Raji (cell line): ENCODE results near the gene BTBD10.

Experiments used
- POLR2A ChIP-seq: IDR thresholded peaks from 2 replicates; pipeline ENCODE4 v1.6.1; 2011; ENCODE audit warnings: low read depth, low read length, control low read depth; ENCODE audit not compliant: insufficient read depth

The BTBD10 gene

DNA sequence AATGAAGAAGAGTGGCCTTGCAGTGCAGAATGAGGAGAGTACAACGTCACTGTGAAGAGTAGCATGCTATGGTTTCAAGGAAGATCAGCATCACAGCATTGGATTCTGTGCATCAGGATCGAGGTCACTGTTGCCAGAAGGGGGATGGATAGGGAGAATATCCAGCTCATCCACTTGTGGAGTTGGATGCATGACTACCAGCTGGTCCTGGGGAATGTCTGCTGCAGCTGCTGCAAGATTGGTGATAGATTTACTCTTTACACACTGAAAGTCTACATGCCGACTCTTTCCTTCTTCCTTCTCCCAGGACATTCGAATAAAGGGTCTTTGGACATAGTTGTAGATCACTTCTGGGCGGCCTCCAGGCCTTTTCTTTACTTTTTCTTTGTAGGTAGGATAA, 74.3 kb downstream of the BTBD10 start:
- no peak for TF ChIP-seq POLR2A

DNA sequence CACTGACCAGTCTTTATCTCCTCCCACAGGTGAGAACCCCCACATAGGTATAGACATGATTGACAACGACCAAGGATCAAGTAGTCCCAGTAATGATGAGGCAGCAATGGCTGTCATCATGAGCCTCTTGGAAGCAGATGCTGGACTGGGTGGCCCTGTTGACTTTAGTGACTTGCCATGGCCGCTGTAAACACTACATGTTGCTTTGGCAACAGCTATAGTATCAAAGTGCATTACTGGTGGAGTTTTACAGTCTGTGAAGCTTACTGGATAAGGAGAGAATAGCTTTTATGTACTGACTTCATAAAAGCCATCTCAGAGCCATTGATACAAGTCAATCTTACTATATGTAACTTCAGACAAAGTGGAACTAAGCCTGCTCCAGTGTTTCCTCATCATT, 76.5 kb downstream of the BTBD10 start:
- TF ChIP-seq POLR2A = no peak

DNA sequence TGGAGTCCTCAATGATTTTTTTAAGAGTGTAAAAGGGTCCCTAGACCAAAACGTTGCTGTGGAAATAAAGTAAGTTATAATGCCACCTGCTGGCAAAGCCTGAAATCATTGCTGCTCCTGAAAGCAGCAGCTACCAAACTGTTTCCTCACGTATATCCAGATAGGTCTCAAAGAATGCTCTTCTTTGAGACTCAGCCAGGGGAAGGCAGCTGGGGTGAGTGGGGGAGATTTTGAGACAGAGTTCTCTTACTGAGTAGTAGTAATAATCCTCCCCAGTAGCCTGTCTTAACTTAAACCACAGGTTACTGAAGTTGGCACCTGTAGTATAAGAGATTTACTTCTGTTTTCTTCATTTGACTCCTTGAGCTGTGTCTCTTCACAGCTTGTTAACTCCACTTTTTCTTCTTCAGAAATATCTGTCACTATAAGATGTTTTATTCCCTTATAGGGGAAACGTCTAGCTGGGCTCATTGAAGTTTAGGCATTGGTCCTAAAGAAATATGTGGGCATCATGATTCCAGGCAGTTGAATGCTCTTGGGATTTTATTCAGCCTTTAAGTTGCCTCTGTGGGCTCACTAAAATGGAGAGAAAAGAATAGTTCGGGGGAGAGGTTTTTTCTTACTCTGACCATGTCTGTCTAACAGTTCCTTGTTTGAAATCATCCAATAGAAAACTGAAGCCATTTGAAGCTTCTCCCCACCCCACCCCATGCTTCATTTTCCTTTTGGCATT, 77.9 kb downstream of the BTBD10 start:
- no peak for TF ChIP-seq POLR2A

DNA sequence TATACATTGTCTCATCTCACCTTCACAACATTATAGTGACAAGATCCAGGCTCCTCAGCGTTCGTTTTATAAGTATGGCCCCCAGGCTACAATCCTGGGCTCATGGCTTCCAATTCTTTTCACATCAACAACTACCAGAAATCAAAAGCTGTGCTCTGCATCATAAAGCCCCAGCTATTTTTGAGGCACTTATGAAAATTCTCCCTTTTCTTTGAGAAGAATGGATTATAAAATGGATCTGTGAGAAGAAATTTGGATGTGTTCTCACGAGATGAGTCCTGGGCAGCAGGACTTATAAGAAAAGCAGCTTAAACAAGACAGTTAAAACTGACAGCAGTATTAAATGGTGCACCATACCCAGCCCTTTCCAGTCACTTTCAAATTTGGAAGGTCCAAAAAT, 80.3 kb downstream of the BTBD10 start:
- no peak for TF ChIP-seq POLR2A

DNA sequence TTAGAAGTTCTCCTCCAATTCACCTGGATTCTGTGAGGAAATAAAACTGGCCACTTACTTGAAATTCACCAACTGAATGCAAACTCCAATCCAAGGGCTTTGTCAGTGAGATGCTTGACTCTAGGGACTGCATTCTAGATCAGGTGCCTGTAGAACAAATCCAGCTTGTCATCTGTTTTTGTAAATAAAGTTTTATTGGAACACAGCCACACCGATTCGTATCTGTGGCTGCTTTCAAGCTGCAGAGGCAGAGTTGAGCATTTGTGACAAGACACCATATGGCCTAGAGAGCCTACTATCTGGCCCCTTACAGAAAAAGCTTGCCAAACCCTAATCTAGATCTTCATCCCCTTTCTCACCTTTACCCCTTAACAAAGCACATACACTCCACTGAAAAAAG, 82.3 kb downstream of the BTBD10 start:
- no peak for TF ChIP-seq POLR2A

DNA sequence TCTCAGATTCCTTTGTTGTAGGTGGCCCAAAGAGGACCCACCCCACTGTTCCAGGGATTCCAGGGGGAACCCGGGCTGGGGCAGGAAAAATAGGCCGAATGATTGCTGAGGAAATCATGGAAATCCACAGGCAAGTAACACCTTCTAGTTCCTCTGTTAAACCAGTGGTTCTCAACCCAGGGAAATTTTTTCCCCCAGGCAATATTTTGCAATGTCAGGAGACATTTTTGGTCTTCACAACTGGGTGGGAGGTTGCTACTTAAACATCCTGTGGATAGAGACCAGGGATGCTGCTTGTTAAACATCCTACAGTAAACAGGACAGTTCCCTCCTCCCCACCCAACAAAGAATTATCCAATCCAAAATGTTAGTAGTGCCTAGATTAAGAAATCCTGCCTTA, 84.7 kb downstream of the BTBD10 start:
- TF ChIP-seq POLR2A = no peak

DNA sequence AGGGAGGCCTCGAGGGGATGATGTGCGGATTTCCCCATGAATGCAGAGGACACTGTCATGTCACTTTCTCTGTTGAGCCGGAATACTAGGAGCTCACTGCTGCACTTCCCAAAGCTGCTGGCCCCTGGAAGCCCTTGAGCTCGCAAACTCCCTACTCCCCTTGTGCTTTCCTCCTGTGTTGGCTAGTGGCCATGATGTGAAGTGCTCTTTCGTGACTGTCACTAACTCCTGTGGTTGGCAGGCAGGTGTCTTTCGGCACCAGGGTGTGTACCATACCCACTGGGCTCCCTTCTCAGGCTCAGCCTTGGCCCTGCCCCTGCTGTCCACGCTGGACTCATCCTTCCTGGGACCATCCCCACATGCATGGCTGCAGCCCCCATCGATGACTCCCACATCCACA, 86.2 kb downstream of the BTBD10 start:
- TF ChIP-seq POLR2A = no peak

DNA sequence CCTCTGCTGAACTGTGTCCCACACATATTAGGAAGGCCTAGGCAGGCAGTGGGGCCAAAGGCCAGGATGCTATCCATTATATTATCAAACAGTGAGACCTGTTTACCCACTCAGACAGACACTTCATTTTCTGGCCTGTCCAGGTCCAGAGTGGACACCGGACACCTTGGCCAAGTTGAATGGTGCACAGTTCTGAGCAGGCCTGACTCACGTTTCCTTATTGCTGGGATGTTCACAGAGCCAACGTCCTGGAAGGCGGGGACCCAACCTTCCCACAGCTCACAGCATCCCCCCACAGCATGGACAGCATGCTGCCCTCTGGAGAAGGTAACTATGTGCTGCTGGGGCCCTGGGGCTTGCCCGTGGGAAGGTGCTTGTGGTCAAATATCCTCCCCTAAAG, 86.6 kb downstream of the BTBD10 start:
- TF ChIP-seq POLR2A = no peak

DNA sequence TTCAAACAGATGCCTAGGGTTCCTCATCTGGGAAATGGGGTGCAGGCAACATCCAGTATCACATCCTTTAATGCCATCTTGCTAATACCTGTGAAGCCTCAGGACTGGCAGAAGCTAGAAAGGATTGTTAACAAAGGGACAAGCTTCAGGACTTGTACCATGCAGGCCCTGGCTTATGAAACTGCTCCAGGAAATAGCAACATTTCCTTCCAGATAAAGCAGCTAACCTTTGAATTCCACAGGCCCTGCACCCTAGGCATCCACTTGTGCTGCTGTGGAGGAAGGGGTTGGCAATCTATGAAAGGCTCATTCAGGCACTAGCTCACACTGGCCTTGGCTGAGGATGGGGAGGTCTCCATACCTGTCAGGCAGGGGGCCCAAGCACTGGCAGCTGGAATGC, 87.2 kb downstream of the BTBD10 start:
- TF ChIP-seq POLR2A = no peak

DNA sequence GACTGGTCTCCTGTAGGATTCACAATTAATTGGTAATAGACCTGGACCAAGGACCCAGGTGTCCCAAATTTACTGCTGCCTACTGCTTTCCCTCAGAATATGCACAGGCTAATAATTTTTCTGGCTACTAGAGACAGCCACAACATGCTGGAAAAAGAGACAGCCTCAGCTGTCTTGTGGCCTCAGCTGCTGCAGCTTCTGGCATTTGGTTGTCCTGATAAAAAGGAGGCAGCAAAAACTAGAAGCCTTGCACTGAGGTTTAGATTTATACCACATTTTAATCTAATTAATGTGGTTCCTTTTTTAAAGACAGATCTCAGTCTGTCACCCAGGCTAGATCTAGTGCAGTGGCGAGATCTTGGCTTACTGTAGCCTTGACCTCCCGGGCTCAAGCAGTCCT, 89.8 kb downstream of the BTBD10 start:
- no peak for TF ChIP-seq POLR2A

DNA sequence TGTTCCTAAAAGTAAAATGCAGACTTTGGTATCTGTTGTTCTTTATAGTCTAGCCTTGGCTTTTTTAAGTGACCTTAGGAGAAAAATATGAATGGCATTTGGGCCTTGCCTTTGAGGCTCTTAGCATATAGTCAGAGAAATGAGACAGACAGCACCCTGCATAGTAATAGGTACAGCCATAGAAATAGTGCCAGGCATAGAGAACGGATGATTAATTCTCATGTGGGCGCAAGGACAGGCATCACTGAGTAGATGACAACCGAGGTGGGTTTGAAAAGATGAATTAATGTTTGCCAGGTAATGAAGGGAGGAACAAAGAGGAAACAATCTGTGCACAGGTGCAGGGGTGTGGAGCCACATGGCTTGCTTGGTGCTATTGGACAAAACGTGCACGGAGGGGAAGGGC, 95.0 kb downstream of the BTBD10 start:
- no peak for TF ChIP-seq POLR2A

DNA sequence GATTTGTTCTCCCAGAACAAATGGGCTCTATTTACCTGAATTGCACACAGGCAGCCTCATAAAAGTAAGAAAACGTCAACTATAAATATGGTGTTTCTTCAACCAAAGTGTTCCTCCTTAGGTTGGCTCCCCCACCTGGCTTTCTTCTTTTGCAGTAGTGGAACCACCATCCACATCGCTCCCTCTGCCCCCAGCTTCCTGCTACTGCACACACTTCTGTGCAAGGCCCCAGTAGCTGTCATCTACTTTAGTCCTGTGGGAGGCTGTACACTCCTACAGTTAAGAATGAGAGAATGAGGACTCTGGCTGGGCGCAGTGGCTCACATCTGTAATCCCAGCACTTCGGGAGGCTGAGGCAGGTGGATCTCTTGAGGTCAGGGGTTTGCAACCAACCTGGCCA, 95.9 kb downstream of the BTBD10 start:
- TF ChIP-seq POLR2A = no peak

DNA sequence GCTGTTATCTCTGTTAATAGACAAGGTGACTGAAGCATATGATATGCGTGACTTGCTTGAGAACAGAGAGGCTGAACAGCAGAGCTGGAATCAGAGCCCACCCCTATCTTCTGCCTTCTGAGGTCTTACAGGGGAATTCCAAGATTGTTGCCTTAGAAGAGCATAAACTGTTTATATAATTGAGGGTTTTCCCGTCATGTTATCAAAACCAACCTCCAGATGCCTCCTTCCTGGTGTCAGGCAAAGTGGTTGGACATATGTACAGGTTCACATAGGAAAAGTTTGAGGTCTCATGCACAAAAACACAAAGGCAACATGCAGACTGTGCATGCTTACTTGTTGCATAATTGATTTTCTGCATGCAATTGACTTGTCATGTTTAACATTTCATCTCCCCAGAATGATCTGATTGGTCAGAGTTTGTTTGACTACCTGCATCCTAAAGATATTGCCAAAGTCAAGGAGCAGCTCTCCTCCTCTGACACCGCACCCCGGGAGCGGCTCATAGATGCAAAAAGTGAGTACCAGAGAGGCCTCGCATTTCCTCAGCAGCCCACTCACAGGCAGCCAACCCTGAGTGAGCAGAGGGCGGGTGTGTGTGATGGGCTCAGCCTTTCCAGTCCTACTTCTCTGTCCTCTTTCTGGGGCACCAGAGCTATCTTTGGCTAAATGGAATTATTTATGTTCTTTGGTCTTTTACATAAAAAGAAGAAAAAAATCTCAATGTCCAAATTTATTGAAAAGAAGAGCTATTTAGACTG, 96.6 kb downstream of the BTBD10 start:
- TF ChIP-seq POLR2A = no peak

DNA sequence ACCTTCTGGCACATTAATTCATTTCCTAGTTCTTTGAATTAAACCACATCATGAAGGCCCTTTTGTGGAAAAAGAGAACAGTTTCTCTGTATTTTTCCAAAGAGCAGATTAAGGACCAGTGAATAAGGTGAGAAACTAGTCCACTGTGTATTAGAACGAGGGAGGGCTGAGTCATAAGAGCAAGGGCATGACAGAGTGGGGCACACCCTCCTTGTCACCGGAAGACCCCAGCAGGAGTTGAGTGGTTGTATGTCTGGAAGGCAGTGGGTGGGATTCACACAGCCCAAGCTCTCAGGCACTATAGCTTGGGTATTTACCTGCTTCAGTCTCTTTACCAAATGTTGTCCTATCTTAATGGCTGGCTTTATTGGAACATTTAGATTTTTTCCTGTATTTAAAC, 98.6 kb downstream of the BTBD10 start:
- no peak for TF ChIP-seq POLR2A

DNA sequence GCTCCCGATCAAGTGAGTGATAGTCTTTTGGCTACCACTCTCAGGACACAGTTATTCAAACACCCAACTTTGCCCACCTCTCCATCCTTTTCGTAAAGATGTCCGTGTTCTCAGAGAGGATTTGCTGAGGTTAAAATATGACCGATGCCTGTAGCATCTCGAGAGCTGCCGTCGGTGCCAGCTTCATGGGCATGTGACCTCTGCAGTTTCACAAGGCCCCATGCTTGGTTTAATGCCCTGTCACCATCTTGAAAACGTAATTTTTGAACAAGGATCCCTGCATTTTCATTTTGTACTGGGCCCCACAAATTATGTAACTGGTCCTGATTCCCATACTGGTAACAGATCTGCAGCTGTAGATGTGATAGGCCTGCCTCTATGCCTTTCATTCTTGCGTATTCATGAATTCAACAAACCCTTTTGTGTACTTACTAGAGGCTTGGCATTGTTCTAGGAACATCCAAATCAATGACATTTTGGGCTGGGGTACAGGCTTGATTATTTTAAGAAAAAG, 100.4 kb downstream of the BTBD10 start:
- TF ChIP-seq POLR2A = no peak

DNA sequence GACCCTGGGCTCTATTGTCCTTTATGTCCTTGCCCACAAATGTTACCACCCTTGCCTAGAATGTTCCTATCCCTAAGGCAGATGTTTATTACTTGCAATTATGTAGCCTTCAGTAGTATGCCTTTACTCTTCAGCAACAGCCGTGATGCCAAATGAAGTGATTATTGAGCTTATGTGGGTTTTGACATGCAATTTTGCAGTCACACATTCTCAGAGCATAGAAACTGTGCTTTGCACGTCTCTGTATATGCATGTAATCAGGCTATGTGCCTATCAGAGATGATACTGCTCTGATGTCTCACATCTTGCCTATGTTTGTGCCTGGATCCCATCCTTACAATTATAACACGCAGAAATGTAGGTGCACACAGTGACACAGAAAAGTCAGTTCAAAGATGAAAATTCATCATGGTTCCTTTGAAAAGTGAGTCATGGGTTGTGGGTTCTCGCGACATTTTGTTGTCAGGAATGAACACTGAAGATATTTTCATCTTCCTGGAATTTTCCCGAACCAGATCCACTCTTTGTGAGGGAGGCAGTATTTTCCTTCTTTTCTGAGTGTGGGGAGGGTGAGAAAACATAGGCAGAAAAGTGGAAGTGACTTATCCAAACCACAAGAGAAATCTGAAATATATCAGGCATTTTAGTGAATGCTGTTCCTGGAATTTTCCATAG, 104.3 kb downstream of the BTBD10 start:
- no peak for TF ChIP-seq POLR2A
